ENCODE measurements around the gene OLA1.

DNA sequence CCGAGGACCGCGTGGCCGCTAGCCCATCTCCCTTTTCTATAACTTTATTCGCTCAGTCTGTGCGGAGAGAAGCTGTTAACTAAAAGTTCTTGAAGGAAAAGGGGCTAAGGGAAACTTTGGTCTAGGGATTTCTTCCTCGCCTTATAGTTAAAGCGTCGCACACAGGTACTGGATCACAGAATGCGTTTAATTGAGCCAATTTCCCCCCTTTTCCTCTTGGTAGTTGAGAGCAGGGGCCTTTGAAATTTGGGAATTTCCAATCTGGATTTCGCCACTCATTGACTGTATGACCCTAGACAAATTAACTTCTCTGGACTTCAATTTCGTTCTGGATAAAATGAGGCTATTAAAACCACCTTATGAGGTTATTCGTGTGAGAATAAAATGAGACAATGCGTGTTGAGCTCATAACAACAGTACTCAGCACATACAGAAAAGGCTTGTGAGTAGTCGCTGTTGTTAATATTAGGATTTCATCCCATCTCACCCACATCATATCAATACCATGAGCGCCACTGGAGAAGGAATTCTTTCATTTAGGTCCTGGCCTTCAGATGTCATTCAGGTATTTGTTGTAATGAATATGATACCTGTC is 763 bp upstream of the OLA1 start:
- no peak for TF ChIP-seq MAFK (IDR thresholded peaks at IDR 0.05; ENCODE audit: low read depth, low read length)
- TF ChIP-seq, protein P1, sequence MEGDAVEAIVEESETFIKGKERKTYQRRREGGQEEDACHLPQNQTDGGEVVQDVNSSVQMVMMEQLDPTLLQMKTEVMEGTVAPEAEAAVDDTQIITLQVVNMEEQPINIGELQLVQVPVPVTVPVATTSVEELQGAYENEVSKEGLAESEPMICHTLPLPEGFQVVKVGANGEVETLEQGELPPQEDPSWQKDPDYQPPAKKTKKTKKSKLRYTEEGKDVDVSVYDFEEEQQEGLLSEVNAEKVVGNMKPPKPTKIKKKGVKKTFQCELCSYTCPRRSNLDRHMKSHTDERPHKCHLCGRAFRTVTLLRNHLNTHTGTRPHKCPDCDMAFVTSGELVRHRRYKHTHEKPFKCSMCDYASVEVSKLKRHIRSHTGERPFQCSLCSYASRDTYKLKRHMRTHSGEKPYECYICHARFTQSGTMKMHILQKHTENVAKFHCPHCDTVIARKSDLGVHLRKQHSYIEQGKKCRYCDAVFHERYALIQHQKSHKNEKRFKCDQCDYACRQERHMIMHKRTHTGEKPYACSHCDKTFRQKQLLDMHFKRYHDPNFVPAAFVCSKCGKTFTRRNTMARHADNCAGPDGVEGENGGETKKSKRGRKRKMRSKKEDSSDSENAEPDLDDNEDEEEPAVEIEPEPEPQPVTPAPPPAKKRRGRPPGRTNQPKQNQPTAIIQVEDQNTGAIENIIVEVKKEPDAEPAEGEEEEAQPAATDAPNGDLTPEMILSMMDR (conservative IDR thresholded peaks at IDR 0.05; ENCODE audit: low read depth, low read length) = no peak
- TF ChIP-seq POLR2A (IDR thresholded peaks at IDR 0.05; ENCODE audit: low read depth, low read length) = no peak
- TF ChIP-seq USF2 (IDR thresholded peaks at IDR 0.05; ENCODE audit: low read depth, low read length) = no peak
- no peak for TF ChIP-seq MXI1 (IDR thresholded peaks at IDR 0.05; ENCODE audit: borderline replicate concordance, low read depth, low read length)
- no peak for TF ChIP-seq BHLHE40 (IDR thresholded peaks at IDR 0.05; ENCODE audit: low read depth, low read length)
- no peak for TF ChIP-seq RCOR1 (IDR thresholded peaks at IDR 0.05; ENCODE audit: insufficient replicate concordance, low read length)
- TF ChIP-seq CHD1 (IDR thresholded peaks at IDR 0.05; ENCODE audit: low read depth, low read length) = no peak
- no peak for TF ChIP-seq SMC3 (IDR thresholded peaks at IDR 0.05; ENCODE audit: low read depth, low read length)

Measured in IMR-90 (cell line).